Occipital lobe (tissue), 2 donors: ENCODE results near the gene PLOD3. TPM values are rescaled to one million over a fixed set of nuclear protein-coding genes. Genes with fewer than 3 reads are reported as not detected.
"Not testable (repeated sequence)": the region's sequence is repeated elsewhere in the genome, so short reads cannot be mapped to it uniquely, and the experiment has no call there.

Source experiments
- DNase-seq: peaks from one replicate; lab custom pipeline; 2025; lab: John Stamatoyannopoulos, UW
- total RNA-seq: library from RNA; depleted of rRNA; stranded (reverse); fragments of >200 nt; gene quantifications from one replicate; pipeline ENCODE4 v1.2.3, GENCODE V29; 2014

The PLOD3 gene
- total RNA-seq, 1 donor from 2014 or later, result 10.5 TPM

DNA sequence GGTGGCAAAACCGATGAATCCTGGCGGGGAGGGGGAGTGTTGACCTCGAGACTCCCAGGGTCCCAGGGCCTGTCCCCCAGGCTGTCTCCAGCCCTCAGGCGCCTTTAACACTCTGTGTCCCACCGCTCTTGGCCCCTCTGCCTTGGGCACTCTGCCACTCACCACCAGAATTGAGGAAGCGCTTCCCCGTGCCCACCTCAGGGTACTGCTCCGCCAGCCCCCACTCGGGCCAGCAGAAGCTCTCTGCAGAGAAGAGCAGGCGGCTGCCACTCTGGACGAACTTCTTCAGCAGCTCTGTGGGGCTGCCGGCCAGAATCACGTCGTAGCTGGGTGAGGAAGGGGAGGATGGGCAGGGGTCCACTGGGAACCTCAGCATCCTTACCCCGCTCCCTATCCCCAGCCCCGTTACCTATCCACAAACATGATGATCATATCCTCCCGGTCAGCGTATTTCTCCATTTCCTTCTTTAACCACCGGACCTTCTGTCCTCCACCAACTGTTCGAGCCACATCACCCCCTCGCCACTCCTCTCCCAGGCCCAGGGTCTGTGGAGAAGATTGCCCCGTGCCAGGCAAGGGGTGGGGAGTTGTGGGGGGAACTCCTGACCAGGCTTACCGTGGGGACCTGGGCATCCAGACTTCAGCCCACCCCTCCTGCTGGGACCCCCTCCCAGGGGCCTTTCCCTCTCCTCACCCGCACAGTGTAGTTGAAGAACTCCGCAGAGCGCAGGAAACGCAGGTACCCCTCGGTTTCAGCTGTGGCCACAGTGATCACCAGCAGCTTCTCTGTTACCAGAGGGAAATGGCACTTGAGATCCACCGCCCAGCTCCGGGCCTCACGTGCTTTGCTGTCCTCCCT lies 1.2 kb downstream of the PLOD3 start:
- no peak for DNase-seq

DNA sequence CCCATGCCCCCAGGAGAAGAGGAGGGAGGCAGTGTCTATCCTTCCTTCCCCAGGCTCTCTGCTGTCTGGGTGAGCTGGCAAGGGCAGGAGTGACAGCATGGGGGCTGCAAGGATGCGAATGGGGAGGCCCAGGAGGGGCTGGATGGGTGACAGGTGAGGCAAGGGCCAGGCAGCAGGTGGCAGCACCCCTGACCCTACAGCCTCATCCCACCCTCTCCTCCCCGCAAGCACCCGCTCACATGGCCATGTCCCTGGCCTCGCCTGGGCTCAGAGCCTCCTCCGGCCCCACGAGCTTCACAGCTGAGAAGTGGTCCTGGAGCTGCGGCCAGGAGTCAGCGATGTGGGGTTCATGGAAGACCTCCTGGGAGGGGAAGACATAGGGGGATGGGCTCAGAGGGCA lies 5.4 kb downstream of the PLOD3 start:
- DNase-seq, result no peak

DNA sequence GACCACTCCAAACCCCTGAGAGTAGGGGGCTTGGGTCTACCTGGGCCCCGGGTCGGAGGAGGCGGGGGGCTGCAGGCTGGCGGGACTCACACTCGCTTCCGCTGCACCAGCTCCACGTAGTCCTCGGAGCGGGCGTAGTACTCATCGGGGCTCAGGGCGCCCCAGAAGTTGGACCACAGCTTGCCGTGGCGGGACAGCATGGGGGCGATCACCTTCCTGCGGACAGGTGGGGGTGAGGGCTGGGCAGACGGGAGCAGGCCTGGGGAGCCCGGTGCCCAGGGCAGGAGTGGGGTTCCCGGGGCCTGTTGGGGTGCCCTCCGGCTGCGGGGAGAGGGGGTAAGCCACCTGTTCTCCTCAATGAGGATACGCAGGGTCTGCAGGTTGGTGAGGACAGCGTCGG lies 5.9 kb downstream of the PLOD3 start:
- DNase-seq, result no peak

DNA sequence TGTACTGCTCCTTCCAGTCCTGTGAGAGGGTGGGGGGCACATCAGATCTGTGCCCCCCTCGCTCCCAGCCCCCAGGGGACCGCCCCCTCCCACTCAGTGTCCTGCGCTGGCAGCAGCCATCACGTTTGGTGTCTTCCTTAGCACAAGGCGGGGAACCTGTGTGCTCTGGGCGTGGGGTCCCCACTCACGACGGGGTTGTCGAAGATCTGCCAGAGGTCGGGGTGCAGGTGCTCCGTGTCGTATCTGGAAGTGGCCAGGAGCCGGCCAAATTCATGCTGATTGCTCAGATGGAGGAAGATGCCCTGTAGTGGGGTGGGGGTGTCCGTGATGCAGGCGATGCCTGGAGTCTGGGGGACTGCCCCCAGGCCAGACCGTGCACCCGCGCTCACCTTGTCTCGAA lies 7.2 kb downstream of the PLOD3 start:
- no peak for DNase-seq

DNA sequence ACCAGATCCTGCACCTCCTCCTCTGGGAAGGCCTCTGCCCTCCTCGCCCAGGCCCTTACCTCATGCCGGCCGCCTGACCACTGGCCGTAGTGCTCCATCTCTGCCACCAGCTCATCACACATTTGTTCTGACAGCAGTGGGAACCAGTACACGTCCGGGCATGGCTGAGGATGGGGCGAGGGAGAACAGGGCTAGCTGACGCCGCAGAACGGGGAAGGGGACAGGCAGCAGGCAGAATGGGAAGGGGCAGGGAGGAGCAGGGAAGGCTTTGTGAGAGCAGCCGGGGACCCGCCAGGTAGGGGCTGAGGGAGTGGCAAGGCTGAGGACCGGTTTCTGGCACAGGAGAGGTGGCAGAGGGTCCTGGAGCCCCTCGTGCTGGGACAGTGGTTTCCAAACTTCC lies 8.6 kb downstream of the PLOD3 start:
- no peak for DNase-seq

DNA sequence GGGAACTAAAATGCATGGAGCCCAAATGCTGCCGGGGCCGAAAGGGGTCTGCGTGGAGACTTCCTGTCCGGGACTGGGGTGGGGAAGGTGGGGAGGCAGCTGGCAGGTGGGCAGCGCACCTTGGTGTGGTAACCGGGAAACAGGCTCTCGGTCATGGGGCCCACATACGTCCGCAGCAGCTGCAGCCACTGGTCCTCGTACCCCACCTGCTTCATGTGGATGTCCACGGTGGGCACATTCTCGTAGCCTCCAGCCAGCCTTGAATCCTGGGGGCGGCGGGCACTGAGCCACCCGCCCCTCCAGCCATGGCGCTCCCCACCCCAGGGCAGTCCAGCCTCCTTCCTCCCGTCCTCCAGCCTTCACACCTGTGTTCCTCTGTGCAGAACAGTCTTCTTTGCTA lies 9.9 kb downstream of the PLOD3 start:
- DNase-seq, result no peak

DNA sequence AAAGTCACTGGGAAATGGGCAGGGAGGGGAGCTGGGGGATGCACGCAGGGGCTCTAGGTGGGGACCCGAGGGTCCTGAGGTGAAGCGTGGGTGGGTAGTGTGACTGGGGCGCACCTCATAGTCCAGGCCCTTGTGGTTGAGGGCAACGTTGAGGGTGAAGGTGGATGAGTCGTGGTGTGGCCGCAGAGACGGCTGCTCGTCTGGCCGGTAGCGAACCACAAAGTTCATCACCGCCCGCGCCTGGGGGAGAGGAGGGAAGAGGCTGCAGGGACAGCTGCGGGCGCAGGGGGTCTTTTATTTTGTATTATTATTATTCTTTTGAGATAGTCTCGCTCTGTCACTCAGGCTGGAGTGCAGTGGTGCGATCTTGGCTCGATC lies 10.7 kb downstream of the PLOD3 start:
- no peak for DNase-seq

DNA sequence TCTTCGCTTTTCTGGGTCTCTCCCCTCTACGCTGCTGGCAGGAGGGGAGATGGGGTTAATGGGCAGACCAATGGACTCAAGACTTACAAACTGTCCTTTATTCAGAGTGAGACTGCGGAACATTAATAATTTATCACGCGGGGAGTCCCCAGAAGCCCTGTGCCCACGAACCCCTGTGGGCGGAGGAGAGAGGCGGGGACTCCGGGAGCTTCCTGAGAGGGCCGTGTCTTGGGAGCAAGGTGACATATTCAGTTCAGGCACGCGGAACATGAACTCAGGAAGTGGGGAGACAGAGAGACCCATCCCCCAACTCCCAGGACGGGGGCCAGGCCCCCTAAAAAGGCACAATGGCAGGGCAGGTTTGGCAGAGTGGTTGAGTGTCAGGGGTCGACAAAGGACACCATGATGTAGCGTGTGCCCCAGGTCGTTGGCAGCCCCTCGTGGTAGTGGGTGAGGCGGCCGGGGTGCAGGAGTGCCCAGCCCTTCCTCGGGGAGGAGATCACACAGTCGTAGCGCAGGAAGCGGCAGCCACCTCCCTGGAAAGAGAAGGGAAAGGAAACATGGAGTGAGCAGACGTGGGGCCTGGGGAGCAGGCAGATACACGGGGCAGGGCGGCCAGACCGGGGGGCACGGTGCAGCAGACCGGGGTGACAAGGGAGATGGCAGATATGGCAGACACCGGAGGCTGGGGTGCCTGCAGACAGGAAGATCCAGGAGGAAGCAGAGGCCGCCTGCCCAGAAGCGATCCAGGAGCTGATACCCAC lies 11.3 kb downstream of the PLOD3 start:
- DNase-seq, result no peak

DNA sequence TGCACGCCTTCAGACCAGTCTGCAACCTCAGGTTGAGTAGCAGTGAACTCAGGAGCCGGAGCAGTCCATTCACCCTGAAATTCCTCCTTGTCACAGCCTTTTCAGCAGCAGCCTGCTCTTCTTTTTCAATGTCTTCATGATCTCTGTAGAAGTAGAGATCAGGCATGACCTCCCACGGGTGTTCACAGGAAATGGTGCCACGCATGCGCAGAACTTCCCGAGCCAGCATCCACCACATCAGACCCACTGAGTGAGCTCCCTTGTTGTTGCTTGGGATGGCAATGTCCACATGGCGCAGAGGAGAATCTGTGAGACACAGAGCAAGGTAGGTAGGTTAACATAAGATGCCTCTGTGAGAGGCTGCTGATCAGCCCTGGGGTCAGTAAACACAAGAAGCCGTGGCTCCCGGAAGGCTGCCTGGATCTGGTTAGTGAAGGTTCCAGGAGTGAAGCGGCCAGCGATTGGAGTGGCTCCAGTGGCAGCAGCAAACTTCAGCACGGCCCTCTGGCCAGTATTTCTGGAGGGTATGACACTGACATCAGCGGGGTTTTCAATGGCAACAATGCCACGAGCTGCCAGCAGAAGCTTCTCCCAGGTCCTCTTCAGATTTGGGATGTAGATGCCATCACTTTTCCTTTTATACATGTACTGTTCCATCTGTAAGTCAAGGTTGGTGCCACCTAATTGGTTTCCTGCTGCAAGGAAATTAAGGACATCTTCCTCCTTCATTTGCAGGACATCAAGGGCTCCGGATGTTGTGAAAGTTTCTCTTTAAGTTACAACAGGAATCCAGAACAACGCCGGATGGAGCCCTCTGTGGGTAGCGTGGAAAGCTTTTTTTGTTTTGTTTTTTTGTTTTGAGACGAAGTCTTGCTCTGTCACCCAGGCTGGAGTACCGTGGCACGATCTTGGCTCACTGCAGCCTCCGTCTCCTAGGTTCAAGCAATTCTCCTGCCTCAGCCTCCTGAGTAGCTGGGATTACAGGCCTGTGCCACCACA lies 13.3 kb downstream of the PLOD3 start:
- not testable (repeated sequence) for DNase-seq

DNA sequence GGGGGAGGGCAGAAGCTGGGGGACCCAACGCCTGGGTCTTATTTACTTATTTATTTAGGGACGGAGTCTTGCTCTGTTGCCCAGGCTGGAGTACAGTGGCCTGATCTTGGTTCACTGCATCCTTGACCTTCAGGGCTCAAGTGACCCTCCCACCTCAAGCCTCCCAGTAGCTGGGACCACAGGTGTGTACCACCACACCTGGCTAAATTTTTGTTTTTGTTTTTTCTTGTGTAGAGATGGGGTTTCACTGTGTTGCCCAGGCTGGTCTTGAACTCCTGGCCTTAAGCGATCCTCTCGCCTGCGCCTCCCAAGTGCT lies 14.8 kb downstream of the PLOD3 start:
- no peak for DNase-seq

DNA sequence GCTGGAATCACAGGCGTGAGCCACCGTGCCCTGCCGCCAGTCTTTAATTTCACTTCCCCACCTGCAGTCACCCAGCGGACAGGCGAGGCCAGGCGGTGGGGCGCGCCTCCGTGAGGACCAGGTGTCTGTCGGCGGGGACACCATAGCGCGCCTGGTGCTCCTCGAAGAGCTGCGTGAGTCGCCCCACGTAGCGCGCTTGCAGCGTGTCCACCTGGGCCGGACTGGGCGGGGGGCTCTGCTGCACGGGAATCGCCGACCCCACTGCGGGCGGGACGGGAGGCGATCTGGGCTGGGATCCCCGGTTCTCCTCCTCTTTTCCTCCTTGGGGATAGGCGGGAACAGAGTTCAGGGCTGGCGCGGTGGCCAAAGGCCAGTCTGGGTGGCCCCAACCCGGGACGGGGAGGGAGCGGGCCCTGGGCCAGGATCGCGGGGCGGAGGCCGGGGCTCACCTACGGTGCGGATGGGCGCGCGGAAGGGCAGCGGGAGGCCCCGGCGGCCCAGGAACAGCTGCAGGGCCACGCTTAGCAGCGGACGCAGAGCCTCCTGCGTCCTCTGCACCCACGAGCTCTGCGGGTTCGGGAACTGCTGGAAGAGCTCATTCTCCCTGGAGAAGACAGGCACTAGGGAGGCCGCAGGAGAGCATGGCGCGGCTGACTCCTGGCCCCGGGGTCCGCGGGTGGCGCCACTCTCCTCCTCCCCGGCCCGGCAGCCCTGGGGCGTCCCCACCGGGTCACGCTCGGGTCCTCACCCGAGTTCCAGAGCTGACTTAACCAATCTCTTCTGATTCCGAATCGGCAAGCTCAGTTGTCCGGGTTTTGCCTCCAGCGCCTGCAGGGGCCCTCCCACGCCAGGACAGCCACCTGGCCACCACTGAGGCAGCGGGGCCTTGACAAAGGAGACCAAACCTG lies 15.4 kb downstream of the PLOD3 start:
- DNase-seq, result no peak

DNA sequence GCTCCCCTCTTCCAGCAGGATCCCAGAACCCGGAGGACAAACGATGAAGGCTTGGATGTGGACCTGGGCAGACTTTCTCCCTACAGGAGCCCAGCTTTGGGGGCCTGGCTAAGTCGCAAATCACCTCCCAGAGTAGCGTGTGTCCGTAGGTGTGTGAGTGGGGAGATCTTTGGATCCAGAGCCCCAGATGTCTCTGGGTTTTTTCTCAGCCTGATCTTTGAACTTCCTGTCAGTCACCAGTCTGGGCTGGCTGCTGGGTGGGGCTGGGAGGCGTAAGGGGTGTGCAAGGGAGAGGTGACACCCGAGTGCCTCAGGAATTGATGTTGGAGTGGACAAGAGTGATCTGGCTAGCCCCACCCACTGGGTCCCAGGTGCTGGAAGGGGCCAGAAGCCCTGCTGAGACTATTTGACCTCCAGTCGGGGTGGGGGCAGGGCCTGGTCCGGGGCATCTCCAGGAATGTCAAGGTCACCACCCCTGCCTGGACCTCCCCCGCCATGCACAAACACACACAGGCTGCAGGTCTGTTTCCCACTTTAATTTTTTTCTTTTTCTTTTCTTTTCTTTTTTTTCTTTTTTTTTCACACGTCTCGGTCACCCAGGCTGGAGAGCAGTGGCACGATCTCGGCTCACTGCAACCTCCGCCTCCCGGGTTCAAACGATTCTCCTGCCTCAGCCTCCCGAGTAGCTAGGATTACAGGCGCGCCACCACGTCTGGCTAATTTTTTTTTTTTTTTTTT lies 16.4 kb downstream of the PLOD3 start, which contains the start of gene MOGAT3:
Gene MOGAT3, minus strand, starts transcription at position 175 of the 738 bp plus-strand sequence. CDS start 182 bp downstream, outside the sequence.
- no peak for DNase-seq

DNA sequence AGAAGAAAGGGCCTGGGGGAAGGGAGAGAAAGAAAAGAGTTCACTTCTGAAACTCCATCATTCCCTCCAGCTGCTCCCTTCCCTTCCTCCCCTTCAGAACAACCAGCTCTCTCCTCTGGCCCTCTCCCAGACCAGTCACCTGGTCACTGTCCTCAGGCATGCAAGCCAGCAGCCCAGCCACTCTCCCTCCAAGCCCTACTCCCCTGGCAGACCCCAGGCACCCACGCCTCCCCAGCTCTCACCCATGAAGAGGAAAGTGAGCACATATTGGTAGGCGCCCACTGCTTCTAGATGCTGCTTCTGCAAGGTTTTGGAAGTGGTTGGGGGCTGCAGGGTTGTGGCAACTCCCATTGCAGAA lies 16.9 kb downstream of the PLOD3 start:
- no peak for DNase-seq

DNA sequence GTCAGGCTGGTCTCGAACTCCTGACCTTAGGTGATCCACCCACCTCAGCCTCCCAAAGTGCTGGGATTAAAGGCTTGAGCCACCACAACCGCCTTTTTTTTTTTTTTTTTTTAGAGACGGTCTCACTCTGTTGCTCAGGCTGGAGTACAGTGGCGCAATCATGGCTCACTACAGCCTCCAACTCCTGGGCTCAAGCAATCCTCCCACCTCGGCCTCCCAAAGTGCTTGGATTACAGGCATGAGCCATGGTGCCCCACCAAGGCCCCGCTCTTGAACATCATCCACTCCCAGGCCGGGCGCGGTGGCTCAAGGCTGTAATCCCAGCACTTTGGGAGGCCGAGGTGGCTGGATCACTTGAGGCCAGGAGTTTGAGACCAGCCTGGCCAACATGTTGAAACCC lies 17.9 kb downstream of the PLOD3 start:
- not testable (repeated sequence) for DNase-seq

DNA sequence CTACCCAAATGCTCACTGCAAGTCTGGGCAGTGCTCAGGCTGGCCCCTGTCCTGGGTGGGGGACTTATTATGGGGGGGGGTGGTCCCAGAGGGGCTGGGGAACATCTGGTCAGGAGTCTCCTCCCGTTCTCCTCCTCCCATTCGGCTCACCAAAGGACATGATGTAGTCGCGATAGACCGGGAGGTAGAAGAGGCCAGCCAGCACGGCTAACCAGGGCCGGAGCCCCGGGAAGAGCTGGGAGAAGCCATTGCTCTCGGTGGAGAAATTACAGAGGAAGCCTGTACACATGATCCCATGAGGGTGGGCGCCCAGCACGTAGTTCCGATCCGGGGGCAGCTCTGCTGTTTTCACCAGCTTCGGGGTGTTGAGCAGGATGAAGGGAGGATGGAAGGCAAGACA lies 18.9 kb downstream of the PLOD3 start:
- DNase-seq, result no peak

DNA sequence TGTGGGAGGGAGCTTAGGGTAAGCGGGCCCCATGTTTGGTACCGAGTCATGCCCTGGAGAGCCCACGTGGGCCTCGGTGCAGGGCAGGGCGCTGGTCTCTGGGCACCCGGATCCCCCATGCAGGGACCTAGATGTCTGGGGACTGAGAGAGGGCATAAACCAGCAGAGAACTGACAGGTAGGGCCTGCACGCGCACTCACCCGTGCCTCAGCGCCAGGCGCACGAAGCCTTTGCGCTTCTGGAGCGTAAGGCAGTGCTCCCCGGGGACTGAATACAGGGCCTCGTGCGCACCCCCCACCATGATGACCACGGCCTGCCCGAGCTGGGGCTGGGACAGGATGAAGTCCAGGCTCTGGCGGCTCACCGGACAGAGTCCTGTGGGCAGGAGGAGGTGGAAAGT lies 19.4 kb downstream of the PLOD3 start:
- DNase-seq, result no peak

DNA sequence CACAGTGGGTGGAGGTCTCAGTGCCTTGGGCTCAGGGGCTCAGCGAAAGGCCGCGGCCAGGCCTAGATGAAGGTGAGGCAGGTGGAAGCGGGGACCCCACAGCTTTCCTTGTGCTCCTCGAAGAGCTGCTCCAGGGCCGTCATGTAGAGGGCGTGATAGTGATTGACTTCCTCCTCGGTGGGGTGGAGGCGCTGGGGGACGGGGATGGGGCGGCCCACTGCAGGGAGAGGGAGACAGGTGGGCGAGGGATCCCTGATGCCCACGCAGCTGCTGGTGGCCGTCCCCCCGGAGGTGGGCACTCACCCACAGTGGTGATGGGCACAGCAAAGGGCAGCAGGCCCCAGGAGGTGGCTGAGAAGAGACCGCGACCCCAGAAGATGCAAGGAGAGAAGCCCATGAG lies 21.5 kb downstream of the PLOD3 start:
- DNase-seq, result no peak

DNA sequence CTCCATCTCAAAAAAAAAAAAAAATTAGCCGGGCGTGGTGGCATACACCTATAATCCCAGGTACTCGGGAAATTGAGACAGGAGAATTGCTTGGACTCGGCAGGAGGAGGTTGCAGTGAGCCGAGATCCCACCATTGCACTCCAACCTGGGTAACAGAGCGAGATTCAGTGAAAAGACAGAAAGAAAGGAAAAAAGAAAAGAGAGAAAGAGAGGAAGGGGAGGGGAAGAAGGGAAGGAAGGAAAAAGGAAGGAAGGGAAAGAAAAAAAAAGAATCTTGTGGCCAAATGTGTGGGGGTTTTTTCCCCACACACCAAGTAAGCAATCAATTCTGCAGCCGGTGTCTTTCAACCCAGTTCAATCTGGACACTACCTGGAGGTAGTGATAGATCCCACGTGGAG lies 28.3 kb downstream of the PLOD3 start:
- no peak for DNase-seq

DNA sequence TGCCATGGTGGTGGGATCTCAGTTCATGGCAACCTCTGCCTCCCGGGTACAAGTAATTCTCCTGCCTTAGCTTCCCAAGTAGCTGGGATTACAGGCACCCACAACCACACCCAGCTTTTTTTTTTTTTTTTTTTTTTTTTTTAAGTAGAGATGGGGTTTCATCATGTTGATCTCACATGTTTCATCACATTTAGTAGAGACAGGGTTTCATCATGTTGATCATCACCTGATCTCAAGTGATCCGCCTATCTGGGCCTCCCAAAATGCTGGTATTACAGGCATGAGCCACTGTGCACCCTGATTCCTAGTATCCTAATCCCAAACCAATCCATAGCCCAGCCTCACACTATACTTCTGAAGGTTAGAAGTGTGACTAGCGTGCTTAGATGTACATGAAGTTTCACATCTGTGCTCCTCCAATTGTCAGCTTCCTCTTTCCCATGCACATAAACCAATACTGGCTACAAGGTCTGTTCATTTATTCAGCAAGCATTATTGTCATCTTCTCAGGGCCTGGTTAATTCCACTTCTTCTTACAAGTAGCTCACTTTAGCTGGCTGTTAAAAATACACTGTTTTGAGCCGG lies 30.4 kb downstream of the PLOD3 start:
- no peak for DNase-seq

DNA sequence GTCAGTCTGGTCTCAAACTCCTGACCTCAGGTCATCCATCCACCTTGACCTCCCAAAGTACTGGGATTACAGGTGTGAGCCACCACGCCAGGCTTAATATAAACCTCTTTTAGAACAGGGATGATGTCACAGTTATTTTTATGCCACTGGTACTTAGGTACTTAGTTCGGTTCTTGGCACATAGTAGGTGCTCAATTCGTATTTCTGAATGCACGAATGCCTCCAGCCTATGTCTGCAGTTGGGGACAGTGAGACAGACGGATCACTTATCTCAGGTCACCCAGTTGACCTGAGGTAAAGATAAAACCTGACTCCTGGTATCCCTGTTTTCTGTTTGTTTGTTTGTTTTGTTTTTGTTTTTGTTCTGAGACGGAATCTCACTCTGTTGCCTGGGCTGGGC lies 31.2 kb downstream of the PLOD3 start:
- DNase-seq, result no peak
